ENCODE data around the gene NRM.

DNA sequence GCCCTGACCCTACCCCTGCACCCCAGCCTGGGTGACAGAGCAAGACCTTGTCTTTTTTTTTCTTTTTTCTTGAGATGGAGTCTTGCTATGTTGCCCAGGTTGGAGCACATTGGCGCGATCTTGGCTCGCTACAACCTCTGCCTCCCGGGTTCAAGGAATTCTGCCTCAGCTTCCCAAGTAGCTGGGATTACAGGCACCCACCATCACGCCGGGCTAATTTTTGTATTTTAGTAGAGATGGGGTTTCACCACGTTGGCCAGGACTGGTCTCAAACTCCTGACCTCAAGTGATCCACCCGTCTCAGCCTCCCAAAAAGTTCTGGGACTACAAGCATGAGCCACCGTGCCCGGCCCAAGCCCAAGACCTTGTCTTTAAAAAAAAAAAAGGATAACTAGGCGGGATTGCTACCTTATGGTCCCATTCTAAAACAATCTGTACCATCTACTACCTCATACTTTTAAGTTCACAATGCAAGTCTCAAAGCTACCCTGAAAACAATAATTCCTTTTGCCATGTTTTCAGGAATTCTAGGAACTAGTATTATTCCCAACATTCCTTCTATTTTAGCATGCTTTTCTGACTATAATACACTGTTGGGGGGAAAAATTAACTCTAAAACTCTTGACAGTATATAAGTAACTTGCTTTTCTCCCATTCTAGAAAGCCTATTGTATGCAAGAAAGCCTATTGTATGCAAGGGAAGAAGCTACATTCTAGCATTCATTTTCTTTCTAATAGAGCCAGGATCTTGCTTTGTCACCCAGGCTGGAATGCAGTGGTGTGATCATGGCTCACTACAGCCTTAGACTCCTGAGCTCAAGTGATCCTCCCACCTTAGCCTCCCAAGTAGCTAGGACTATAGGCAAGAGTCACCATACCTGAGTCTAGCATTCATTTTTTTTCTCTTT, 36.0 kb upstream of the NRM start:
- TF ChIP-seq, protein P1, sequence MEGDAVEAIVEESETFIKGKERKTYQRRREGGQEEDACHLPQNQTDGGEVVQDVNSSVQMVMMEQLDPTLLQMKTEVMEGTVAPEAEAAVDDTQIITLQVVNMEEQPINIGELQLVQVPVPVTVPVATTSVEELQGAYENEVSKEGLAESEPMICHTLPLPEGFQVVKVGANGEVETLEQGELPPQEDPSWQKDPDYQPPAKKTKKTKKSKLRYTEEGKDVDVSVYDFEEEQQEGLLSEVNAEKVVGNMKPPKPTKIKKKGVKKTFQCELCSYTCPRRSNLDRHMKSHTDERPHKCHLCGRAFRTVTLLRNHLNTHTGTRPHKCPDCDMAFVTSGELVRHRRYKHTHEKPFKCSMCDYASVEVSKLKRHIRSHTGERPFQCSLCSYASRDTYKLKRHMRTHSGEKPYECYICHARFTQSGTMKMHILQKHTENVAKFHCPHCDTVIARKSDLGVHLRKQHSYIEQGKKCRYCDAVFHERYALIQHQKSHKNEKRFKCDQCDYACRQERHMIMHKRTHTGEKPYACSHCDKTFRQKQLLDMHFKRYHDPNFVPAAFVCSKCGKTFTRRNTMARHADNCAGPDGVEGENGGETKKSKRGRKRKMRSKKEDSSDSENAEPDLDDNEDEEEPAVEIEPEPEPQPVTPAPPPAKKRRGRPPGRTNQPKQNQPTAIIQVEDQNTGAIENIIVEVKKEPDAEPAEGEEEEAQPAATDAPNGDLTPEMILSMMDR (conservative IDR thresholded peaks at IDR 0.05; ENCODE audit: low read length): no peak
- TF ChIP-seq EZH2phosphoT487 (IDR thresholded peaks at IDR 0.05; ENCODE audit: borderline replicate concordance, low read depth, low read length): no peak
